Glutamatergic neuron (in vitro differentiated cells): ENCODE results near the gene CPNE7. TPM values are rescaled to one million over a fixed set of nuclear protein-coding genes. Genes with fewer than 3 reads are reported as not detected.

Experiments
- DNase-seq: peaks from one replicate; pipeline ENCODE4 v3.0.0; 2022
- H3K27ac Mint-ChIP-seq: one replicate; pipeline ENCODE4 v1.8.0; 2020; ENCODE audit warnings: mild to moderate bottlenecking, mixed read lengths, inconsistent platforms; ENCODE audit not compliant: unreplicated experiment
- H3K27me3 Mint-ChIP-seq: one replicate; pipeline ENCODE4 v1.8.0; 2020; ENCODE audit warnings: mild to moderate bottlenecking, moderate library complexity, mixed read lengths, inconsistent platforms; ENCODE audit not compliant: unreplicated experiment
- H3K36me3 Mint-ChIP-seq: one replicate; pipeline ENCODE4 v1.8.0; 2020; ENCODE audit warnings: mild to moderate bottlenecking, mixed read lengths, inconsistent platforms; ENCODE audit not compliant: unreplicated experiment
- H3K4me1 Mint-ChIP-seq: one replicate; pipeline ENCODE4 v1.8.0; 2020; ENCODE audit warnings: mild to moderate bottlenecking, low read depth, mixed read lengths, inconsistent platforms; ENCODE audit not compliant: unreplicated experiment
- H3K4me3 Mint-ChIP-seq: one replicate; pipeline ENCODE4 v1.8.0; 2020; ENCODE audit warnings: mild to moderate bottlenecking, mixed read lengths, inconsistent platforms; ENCODE audit not compliant: unreplicated experiment
- H3K9me3 Mint-ChIP-seq: one replicate; pipeline ENCODE4 v1.8.0; 2020; ENCODE audit warnings: mild to moderate bottlenecking, moderate library complexity, mixed read lengths, inconsistent platforms; ENCODE audit not compliant: unreplicated experiment
- total RNA-seq: library from RNA; stranded (reverse); fragmentation: NEBNext Ultra II Directional; extraction: Animal tissue kit (Norgen Biotek cat#: 25700); gene quantifications from one replicate; pipeline ENCODE4 v1.2.1, GENCODE V29; 2021; ENCODE audit not compliant: unreplicated experiment
- TF ChIP-seq, protein P1 (sequence below): fragments of 200-600 bp; sonication (generic); IDR thresholded peaks from one replicate; pipeline ENCODE4 v1.5.0; 2021; ENCODE audit not compliant: partially characterized antibody, unreplicated experiment

Gene CPNE7
- total RNA-seq, 1 donor from 2014 or later: 17.8 TPM

DNA sequence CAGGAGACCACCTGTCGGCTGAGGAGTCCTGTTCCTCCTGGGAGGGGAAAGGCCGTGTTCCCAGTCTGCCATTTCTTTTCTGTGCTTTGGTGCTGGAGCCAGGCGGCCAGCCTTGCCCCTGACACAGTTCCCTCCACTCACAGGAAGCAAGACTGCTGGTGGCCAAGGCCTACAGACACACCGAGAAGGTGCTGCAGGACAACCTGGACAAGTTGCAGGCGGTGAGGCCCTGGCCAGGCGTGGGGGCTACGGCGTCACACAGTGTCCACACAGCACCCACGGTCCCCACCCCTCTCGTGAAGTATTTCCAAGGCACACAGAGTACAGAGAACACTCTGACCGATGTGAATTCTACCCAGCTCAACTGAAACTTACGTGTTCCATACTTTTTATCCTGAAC, 21.2 kb upstream of the CPNE7 start:
- no peak overlapping the region for H3K4me3 Mint-ChIP-seq
- peaks cover 6% of the 10 kb centered on the region for H3K4me1 Mint-ChIP-seq
- TF ChIP-seq, protein P1, sequence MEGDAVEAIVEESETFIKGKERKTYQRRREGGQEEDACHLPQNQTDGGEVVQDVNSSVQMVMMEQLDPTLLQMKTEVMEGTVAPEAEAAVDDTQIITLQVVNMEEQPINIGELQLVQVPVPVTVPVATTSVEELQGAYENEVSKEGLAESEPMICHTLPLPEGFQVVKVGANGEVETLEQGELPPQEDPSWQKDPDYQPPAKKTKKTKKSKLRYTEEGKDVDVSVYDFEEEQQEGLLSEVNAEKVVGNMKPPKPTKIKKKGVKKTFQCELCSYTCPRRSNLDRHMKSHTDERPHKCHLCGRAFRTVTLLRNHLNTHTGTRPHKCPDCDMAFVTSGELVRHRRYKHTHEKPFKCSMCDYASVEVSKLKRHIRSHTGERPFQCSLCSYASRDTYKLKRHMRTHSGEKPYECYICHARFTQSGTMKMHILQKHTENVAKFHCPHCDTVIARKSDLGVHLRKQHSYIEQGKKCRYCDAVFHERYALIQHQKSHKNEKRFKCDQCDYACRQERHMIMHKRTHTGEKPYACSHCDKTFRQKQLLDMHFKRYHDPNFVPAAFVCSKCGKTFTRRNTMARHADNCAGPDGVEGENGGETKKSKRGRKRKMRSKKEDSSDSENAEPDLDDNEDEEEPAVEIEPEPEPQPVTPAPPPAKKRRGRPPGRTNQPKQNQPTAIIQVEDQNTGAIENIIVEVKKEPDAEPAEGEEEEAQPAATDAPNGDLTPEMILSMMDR: no peak
- H3K27me3 Mint-ChIP-seq: no peaks in the 10 kb centered on the region
- H3K36me3 Mint-ChIP-seq: no peaks in the 10 kb centered on the region
- no peak overlapping the region for H3K27ac Mint-ChIP-seq
- peaks cover 8% of the 10 kb centered on the region for H3K9me3 Mint-ChIP-seq
- DNase-seq: no peak

DNA sequence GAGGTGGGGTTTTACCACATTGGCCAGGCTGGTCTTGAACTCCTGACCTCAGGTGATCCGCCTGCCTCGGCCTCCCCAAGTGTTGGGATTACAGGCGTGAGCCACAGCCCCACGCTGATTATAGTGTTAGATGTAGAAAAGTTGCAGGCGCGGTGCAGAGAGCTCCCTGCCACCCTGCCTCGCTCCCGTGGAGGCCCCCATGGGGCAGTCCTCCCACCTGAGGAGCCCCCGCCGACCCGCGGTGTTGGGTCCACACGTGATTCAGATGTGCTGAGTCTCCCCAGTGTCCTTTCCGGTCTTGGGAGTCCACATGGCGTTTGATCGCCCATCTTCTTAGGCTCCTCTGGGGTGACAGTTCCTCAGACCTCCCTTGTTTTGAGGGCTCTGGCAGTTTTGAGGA, 20.3 kb upstream of the CPNE7 start:
- Mint-ChIP-seq H3K27ac (no peak overlapping the region), H3K4me3 (no peak overlapping the region), H3K36me3 (no peaks in the 10 kb centered on the region), H3K27me3 (no peaks in the 10 kb centered on the region), H3K4me1 (peaks cover 6% of the 10 kb centered on the region), H3K9me3 (peaks cover 13% of the 10 kb centered on the region)
- no peak for DNase-seq
- TF ChIP-seq, protein P1: no peak

DNA sequence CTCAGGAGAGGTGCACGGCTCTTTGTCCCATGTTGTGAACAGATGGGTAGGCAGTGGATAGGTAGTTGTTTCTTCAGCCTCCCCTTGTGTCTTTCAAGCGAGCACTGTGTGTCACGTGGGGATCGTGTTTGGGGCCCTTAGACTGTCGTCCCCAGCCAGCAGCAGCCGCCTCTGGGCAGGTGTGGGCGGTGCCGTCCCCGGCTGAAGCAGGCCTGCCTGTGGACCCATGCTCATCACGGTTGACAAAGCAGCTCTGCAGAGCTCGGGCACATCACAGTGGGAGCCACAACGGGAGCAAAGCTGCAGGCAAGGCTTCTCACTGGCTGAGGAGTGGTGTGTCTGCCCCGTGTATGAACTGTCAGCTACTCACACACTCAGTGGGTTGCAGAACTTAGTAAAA, 19.8 kb upstream of the CPNE7 start:
- no peaks in the 10 kb centered on the region for H3K27me3 Mint-ChIP-seq
- TF ChIP-seq, protein P1: no peak
- H3K9me3 Mint-ChIP-seq: peaks cover 10% of the 10 kb centered on the region
- no peak overlapping the region for H3K4me3 Mint-ChIP-seq
- peaks cover 6% of the 10 kb centered on the region for H3K4me1 Mint-ChIP-seq
- no peak for DNase-seq
- no peaks in the 10 kb centered on the region for H3K36me3 Mint-ChIP-seq
- no peak overlapping the region for H3K27ac Mint-ChIP-seq

DNA sequence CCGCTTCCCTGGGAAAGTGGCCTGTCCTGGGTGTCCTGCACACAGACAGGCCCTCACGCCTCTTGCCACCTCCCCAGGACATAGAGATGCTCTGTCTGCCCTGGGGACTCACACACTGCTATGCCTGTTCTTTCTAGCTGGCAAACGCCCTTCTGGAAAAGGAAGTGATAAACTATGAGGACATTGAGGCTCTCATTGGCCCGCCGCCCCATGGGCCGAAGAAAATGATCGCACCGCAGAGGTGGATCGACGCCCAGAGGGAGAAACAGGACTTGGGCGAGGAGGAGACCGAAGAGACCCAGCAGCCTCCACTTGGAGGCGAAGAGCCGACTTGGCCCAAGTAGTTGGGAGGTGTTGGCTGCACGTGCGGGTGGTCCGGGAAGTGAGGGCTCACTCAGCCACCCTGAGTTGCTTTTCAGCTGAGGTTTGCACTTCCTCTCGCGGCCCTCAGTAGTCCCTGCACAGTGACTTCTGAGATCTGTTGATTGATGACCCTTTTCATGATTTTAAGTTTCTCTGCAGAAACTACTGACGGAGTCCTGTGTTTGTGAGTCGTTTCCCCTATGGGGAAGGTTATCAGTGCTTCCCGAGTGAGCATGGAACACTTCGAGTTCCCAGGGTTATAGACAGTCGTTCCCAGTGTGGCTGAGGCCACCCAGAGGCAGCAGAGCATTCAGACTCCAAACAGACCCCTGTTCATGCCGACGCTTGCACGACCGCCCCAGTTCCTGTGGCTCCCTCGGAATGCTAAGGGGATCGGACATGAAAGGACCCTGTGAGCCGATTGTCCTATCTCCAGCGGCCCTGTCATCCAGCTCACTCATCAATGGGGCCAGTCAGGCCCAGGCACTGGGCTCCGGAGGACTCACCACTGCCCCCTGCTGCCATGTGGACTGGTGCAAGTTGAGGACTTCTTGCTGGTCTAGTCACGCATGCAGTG, 18.5 kb upstream of the CPNE7 start:
- Mint-ChIP-seq H3K4me3 (no peak overlapping the region), H3K27ac (no peak overlapping the region), H3K9me3 (peaks cover 11% of the 10 kb centered on the region), H3K36me3 (no peaks in the 10 kb centered on the region), H3K4me1 (peaks cover 12% of the 10 kb centered on the region), H3K27me3 (peaks cover 2% of the 10 kb centered on the region)
- TF ChIP-seq, protein P1: peak; percentile 74
- DNase-seq: peak; percentile 95
